ENCODE measurements around the gene SSBP1.

DNA sequence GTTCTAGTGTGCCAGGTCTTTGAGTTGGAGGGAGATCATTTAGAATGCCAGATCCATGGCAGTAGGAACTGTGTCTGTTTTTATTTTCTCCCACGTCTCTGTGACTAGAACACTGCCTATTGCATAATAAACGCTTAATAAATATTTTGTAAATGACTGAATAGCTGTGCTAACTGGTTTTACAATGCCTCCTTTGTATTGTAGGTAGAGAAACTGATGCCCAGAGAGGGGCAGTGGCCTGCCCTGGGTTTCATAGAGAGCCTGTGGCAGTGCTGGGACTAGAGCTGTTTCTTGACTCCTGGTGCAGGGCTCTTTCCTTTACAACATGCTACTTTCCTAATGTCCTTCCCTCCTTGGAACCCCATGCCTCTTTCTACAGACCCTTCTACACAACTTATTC, 54.4 kb downstream of the SSBP1 start:
- TF ChIP-seq, protein P1, sequence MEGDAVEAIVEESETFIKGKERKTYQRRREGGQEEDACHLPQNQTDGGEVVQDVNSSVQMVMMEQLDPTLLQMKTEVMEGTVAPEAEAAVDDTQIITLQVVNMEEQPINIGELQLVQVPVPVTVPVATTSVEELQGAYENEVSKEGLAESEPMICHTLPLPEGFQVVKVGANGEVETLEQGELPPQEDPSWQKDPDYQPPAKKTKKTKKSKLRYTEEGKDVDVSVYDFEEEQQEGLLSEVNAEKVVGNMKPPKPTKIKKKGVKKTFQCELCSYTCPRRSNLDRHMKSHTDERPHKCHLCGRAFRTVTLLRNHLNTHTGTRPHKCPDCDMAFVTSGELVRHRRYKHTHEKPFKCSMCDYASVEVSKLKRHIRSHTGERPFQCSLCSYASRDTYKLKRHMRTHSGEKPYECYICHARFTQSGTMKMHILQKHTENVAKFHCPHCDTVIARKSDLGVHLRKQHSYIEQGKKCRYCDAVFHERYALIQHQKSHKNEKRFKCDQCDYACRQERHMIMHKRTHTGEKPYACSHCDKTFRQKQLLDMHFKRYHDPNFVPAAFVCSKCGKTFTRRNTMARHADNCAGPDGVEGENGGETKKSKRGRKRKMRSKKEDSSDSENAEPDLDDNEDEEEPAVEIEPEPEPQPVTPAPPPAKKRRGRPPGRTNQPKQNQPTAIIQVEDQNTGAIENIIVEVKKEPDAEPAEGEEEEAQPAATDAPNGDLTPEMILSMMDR (IDR thresholded peaks at IDR 0.05) = no peak
- TF ChIP-seq EP300 (IDR thresholded peaks at IDR 0.05) (no peak), POLR2A (IDR thresholded peaks at IDR 0.05) (no peak)
